Stimulated activated CD4-positive, alpha-beta T cell treated with anti-CD3 and anti-CD28 coated beads, Interleukin-12 subunit alpha, Interleukin-12 subunit beta, amount 100 ng/mL, for 4 hours (primary cell): ENCODE results near the gene CHRM3.
"Not testable (repeated sequence)": the region's sequence is repeated elsewhere in the genome, so short reads cannot be mapped to it uniquely, and the experiment has no call there.

Source experiments
- DNase-seq: peaks from one replicate; pipeline ENCODE4 v3.0.0-alpha.2; 2020

The CHRM3 gene

GRCh38 chr1:239386453-239387303 lies at the start of gene CHRM3:
Gene CHRM3 (plus strand): TSS chr1:239386568. CDS start chr1:239907452, 520,884 bp downstream.
- DNase-seq, result no peak

DNA sequence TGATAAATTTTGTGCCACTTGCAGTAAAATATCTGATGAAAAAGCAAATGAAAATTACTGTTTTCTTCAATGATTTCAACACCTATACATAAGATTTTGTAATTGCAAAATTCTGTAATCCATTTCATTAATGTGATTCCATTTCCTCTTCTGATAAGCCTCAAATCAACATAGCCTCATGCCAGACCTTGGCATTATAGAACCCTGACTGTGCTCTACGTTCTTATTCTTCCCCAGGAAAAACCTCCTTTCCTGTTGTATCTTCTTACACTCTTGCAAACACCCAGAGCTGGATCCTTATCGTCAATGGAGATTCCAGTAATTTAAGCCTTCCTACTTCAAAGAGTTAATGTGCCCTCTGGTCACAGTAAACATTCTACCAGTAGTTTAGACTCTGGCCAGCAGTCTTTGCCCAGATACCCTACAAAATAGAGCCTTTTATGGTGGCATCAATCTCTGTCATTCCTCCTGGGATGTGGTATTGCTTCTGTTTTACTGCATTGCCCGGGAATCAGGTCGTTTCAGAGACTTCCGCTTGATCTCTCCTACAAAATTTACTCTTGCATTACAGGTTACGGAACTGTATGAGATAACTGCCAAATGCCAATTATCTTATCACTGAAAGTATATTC lies 48.5 kb upstream of the CHRM3 start:
- no peak for DNase-seq

DNA sequence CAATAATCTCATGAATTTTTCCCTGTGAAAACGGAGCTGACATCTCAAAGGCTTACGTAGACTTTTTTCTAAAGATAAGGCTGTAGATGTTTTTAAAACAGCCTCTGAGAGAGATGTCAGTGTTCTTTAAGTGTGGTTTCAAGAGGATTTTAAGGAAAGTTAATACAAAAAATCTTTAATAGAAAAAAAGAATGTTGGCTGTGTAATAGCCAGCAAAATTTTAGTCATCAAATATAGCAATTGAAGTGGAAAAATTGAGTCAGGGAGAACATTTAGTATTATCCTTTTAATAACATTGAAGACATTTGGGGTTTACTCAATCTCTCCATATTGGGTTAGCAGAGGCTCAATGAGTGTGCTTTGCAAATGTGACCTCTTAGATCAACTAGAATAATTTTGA lies 38.6 kb upstream of the CHRM3 start:
- DNase-seq, result no peak

GRCh38 chr1:239348635-239349353 lies 37.6 kb upstream of the CHRM3 start:
- DNase-seq, result no peak

DNA sequence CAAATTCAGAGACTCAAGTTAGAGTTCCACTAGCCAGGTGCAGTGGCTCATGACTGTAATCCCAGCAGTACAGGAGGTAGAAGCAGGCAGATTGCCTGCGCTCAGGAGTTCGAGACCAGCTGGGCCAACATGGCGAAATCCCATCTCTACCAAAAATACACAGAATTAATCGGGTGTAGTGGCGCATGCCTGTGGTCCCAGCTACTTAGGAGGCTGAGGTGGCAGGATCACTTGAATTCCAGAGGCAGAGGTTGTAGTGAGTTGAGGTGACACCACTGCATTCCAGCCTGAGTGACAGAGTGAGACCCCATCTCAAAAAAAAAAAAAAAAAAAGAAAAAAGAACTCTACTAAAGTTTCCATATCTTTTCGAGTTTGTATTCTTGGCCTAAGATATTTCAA lies 36.7 kb upstream of the CHRM3 start:
- no peak for DNase-seq

DNA sequence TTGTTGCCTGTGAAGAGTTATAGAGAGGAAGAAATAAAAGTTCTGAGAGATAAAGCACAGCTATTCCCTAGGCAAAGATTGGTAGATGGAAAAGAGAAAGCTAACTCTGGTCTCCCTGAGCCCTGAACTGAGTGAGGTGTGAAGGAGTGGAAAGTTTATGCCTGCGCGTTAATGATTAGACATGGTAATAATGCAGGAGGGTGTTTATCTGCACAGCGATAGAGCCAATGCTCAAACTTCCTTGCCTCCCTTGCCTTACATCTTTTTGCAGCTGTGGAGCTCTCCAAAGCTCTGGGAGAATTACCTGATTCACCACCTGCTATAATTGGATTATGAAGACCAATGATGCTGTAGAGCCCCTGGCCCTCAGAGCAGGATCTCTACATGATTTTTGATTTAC lies 32.8 kb upstream of the CHRM3 start:
- DNase-seq, result no peak

DNA sequence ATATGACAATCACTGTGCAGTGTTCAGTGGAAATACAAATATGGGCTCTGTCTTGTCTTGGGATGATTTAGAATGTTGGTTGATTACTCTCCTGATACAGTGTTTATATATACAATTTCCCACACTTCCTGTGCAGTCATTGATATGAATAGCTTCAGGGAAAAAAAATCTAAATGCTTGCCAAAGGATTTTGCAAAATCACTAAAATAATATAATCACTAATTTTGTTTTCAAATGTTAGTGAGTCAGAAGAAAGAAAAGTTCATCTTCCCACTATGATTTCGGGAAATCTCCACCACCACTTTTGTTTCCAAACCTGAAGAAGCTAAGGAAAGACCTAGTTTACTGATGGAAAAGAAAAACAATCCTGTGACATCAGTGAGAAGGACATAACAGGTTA lies 32.1 kb upstream of the CHRM3 start:
- DNase-seq, result no peak

DNA sequence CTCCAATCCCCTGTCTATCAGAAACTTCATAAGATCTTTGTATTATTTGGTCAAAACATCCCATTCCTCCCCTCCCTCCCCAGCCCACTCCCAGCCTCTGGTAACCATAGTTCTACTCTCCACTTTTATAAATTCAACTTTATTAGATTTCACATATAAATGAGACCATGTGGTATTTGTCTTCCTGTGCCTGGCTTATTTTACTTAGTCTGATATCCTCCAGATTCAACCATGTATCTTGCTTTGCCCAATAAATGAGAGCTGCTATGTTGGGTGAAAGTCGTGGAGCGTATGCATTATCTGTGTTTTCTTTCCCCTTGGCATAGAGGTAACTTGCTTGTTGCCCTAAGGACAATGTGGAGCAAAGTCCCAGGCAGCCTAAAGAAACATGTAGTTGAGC lies 28.5 kb upstream of the CHRM3 start:
- no peak for DNase-seq

GRCh38 chr1:239361403-239361802 lies 25.0 kb upstream of the CHRM3 start:
- DNase-seq, result no peak

- DNase-seq, result no peak
Observed at GRCh38 chr1:239363930-239364329, 22.4 kb upstream of the CHRM3 start.

GRCh38 chr1:239367196-239367810 lies 19.1 kb upstream of the CHRM3 start:
- DNase-seq, result no peak

- DNase-seq, result no peak
Observed at GRCh38 chr1:239368436-239369109, 17.8 kb upstream of the CHRM3 start.

DNA sequence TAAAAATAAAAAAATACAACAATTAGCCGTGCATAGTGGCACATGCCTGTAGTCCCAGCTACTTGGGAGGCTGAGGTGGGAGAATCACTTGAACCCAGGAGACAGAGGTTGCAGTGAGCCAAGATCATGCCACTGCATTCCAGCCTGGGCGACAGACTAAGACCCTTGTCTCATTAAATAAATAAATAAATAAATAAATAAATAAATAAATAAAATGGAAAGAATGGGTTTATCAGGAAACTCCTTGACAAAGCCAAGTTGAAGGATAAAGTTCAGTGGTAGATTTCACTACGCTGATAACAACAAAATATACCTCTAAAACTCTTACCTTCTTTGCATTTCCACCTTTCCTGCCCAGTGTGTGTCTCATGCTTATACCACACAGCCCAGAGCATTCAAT lies 15.5 kb upstream of the CHRM3 start:
- not testable (repeated sequence) for DNase-seq

- no peak for DNase-seq
Observed at GRCh38 chr1:239382666-239383065, 3.7 kb upstream of the CHRM3 start.

DNA sequence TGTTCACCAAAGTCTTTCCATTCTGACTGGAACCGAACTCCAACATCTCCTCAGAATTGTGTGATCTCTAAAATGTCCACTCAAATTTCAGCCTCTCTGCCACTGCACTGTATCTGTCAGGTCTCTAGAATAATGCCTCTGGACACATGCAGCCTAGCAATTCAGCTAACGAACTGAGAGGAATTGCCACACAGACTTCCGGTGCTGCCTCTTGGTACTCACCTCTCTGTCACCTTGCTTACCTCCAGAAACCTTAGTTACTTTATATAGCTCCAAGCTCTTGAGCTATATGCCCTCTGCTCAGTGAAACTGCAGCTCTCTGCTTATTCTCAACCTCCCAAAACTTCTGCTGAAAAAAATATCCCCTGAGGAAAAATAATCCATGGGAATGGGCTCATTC lies 2.7 kb upstream of the CHRM3 start:
- DNase-seq, result no peak

DNA sequence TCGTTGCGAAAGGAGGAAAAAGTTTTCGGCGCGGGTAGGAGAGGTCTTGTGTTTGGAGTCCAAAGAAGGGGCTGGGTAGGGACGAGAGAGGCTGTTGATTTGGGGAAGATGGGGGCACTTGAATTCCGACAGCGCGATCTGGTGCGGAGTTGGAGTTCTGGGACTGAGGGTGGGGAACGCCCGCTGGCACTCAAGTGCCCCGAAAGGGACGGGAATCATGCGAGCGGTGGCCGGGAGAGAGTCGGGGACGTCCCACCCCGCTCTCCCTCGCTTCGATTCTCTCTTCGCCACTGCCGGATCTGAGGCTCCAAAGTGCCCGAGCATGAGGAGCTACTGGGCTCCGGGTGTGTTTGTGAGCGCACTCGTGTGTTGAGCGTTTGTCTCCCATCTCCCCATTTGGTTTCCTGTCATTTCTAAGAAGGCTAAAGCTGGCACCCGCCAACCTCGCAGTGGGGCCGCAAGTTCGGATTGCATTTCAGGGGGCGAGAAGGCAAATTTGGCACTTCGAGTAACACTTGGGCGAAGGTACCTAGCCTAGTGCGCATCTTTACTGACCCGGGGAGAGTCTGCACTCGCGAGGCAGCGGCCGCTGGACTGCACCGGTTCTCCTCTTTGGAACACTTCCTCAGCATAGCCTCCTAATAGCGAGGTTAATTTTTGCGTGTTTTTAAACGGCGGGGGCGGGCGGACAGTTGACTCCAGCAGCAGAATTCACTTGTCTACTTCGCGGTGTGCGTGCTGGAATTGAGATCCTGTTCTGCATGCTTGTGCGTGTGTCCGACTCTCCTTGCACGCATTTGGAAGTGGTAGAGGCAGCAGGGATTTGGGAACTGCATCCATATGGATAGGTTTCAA lies 1.2 kb downstream of the CHRM3 start:
- DNase-seq, result no peak

DNA sequence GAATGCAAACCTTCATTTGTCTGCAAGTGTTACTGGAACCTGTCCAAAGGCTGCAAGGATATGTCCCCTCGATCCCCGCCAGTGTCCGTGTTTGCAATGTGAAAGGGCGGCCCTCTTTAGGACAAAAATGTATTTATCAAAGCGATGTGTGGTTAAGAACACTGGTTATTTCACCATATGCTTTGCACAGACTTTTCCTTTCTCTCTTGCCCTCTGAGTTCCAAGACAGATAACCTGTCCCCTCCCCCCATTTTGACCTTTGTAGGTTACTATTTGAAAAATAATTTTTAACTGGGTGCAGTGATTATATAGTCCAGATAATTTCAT lies 1.8 kb downstream of the CHRM3 start:
- DNase-seq, result no peak

GRCh38 chr1:239388578-239388977 lies 2.2 kb downstream of the CHRM3 start:
- no peak for DNase-seq

GRCh38 chr1:239389703-239390102 lies 3.3 kb downstream of the CHRM3 start:
- no peak for DNase-seq

DNA sequence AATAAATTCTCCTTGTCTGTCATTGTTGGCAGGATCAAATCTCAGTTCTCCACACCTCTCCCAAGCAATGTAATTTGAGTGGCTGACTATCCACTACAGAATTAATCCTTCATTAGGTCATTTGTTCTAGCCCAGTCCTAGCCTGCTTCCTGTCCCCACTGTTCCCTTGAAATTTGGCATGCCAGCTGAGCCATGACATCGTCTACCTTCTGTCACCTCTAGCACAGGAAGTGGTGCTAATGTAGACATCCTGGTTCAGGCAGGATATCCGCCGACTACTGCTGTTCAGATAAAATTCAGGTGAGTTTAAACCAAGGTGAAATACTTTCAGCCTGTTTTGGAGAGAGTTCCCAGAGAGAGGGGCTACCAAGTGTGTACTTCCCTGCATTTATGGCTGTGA lies 5.9 kb downstream of the CHRM3 start:
- DNase-seq, result no peak

- DNase-seq, result no peak
Observed at GRCh38 chr1:239394107-239394506, 7.7 kb downstream of the CHRM3 start.

GRCh38 chr1:239413916-239414315 lies 27.5 kb downstream of the CHRM3 start:
- DNase-seq, result no peak
